Upper lobe of left lung (tissue), 6 donors: ENCODE results near the gene SYK. TPM values are rescaled to one million over a fixed set of nuclear protein-coding genes. Genes with fewer than 3 reads are reported as not detected.

Source experiments
- ATAC-seq, 2 donors: fragments of 200-7000 bp; cut with Tn5 transposase; one replicate each; pipeline ENCODE4 v1.9.1; 2022; ENCODE audit warnings: mild to moderate bottlenecking in 2 of 2, moderate library complexity in 2 of 2; ENCODE audit not compliant: low FRiP score in 2 of 2
- DNase-seq, 2 donors: peaks; one replicate each; pipeline ENCODE4 v3.0.0-alpha.2; 2019 to 2020
- H3K27ac ChIP-seq, 4 donors: fragments of 200-600 bp; sonication (generic); one replicate each; pipeline ENCODE4 v1.5.1; 2016 to 2019
- H3K27me3 ChIP-seq, 4 donors: fragments of 200-600 bp; sonication (generic); one replicate each; pipeline ENCODE4 v1.5.1; 2017 to 2019
- H3K36me3 ChIP-seq, 4 donors: fragments of 200-600 bp; sonication (generic); one replicate each; pipeline ENCODE4 v1.5.1; 2016 to 2019
- H3K4me1 ChIP-seq, 4 donors: fragments of 200-600 bp; sonication (generic); one replicate each; pipeline ENCODE4 v1.5.1; 2018 to 2019
- H3K4me3 ChIP-seq, 4 donors: fragments of 200-600 bp; sonication (generic); one replicate each; pipeline ENCODE4 v1.5.1; 2017 to 2019; ENCODE audit warnings: mild to moderate bottlenecking in 2 of 4, moderate library complexity in 1 of 4
- H3K9me3 ChIP-seq, 4 donors: fragments of 200-600 bp; sonication (generic); one replicate each; pipeline ENCODE4 v1.5.1; 2018 to 2019
- EP300 ChIP-seq, 4 donors: sonication (generic); formaldehyde crosslinking; IDR thresholded peaks; one replicate each; pipeline ENCODE4 v1.5.1; 2017; ENCODE audit warnings: antibody characterized with exemption in 4 of 4, control low read depth in 2 of 4
- POLR2A ChIP-seq, 4 donors: fragments of 450-650 bp; IDR thresholded peaks; one replicate each; pipeline ENCODE4 v1.5.1; 2016 to 2017; ENCODE audit warnings: antibody characterized with exemption in 4 of 4, mild to moderate bottlenecking in 2 of 4
- POLR2AphosphoS5 ChIP-seq, 2 donors: sonication (generic); formaldehyde crosslinking; IDR thresholded peaks; one replicate each; pipeline ENCODE4 v1.5.1; 2017; ENCODE audit warnings: antibody characterized with exemption in 2 of 2
- WGBS, 2 donors: methylation state at CpG; one replicate each; pipeline ENCODE4 v1.1.5; 2017 to 2018; 5-methylcytosine and 5-hydroxymethylcytosine counted together
- total RNA-seq, 6 donors: library from RNA; depleted of rRNA in 4 of 6; stranded (reverse); fragments of >200 nt in 4 of 6; gene quantifications; one replicate each; pipeline versions ENCODE4 v1.1.0 to v1.2.1, GENCODE V29; 2016 to 2021
- TF ChIP-seq, protein P1 (sequence below), 6 experiments: fragments of 450-650 bp in 4 of 6; fragments of 200-600 bp in 2 of 6; sonication (generic) in 2 of 6; IDR thresholded peaks; one replicate each; pipeline ENCODE4 v1.5.1; 2016 to 2019; ENCODE audit warnings: antibody characterized with exemption in 6 of 6
- donor health status: DM: no; HTN: no; CAD: no; lungs with moderate emphysema.
- donor health status: DM: no; HTN: yes; CAD: no; lungs with severe emphysema.

Gene SYK
- total RNA-seq, 6 donors from 2014 or later: 35.3 to 91.6 (median 47.6) TPM

DNA sequence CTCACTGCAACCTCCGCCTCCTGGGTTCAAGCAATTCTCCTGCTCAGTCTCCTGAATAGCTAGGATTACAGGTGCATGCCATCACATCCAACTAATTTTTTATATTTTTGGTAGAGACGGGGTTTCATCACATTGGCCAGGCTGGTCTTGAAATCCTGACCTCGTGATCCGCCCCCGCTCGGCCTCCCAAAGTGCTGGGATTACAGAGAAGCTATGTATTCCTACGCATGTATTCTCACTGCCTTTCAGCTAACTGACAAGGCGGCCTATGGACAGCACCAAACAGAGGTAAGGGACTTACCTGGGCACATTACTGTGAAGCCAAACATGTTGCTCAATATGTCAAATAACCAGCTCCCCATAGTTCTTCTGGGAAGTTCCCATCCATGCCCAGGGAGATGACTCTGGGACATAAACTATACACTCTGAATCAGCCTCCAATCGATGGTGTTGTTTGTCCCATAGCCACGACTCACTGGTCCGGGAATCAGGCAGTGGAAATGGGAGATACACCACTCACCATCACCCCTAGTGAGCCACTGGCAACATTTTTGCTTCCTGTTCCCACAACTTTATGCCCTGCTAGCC is 114.6 kb downstream of the SYK start:
- Histone ChIP-seq H3K27ac (no peak overlapping the region), H3K27me3 (no peaks in the 10 kb centered on the region), H3K36me3 (no peaks in the 10 kb centered on the region), H3K4me1 (peaks cover 0 to 6% (median 2%) of the 10 kb centered on the region in 4 donors), H3K4me3 (no peak overlapping the region), H3K9me3 (no peaks in the 10 kb centered on the region)
- TF ChIP-seq POLR2A (IDR thresholded peaks at IDR 0.05) (no peak), EP300 (IDR thresholded peaks at IDR 0.05) (no peak), POLR2AphosphoS5 (IDR thresholded peaks at IDR 0.05) (no peak)
- TF ChIP-seq, protein P1, sequence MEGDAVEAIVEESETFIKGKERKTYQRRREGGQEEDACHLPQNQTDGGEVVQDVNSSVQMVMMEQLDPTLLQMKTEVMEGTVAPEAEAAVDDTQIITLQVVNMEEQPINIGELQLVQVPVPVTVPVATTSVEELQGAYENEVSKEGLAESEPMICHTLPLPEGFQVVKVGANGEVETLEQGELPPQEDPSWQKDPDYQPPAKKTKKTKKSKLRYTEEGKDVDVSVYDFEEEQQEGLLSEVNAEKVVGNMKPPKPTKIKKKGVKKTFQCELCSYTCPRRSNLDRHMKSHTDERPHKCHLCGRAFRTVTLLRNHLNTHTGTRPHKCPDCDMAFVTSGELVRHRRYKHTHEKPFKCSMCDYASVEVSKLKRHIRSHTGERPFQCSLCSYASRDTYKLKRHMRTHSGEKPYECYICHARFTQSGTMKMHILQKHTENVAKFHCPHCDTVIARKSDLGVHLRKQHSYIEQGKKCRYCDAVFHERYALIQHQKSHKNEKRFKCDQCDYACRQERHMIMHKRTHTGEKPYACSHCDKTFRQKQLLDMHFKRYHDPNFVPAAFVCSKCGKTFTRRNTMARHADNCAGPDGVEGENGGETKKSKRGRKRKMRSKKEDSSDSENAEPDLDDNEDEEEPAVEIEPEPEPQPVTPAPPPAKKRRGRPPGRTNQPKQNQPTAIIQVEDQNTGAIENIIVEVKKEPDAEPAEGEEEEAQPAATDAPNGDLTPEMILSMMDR (IDR thresholded peaks at IDR 0.05): no peak
- 89% methylated on average over 11 of the region's 11 CpGs for WGBS, 2 donors
- no peak for ATAC-seq
- no peak for DNase-seq

DNA sequence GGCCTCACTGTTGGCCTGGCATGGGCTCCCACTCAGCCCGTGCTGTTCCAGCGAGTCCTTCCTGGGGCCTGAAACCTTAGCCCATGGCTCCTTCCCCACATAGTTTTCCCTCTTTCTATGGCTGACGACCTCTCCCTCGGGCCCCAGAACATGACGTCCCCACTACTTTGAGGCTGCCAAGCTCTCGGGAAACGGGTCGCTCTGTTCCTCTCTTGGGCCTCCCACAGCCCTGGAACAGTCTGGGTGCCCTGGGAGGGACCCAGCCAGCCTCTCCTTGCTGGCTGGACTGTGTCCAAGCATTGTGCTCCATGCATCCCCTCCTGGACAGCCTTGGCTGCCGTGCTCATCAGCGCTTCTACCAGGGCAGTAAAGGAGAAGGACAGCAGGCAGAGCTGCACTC is 118.3 kb downstream of the SYK start:
- TF ChIP-seq POLR2A (IDR thresholded peaks at IDR 0.05) (no peak), POLR2AphosphoS5 (IDR thresholded peaks at IDR 0.05) (no peak), EP300 (IDR thresholded peaks at IDR 0.05) (no peak)
- TF ChIP-seq, protein P1 (IDR thresholded peaks at IDR 0.05): no peak

DNA sequence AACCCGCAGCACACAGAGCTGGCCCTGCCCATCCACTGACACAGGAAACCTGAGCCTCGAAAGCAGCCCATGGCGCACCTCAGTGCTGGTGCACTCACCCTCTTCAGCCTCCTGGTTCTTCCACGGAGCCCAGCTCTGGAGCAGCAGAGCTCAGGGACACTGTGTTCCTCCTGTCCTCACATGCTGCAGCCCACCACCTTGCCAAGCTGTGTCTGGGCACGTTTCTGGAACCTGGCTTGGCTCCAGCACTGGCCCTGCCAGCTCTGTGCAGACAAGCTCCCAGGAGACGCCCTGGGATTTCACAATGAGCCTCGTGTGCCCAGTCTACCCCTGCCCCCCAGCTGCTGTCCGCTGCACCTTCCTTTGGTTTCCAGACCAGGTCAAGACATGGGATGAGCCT is 119.5 kb downstream of the SYK start:
- TF ChIP-seq POLR2A (IDR thresholded peaks at IDR 0.05) (no peak), EP300 (IDR thresholded peaks at IDR 0.05) (peak in 1 of 4 donors; percentile 9), POLR2AphosphoS5 (IDR thresholded peaks at IDR 0.05) (peak in 1 of 2 donors; percentile 29)
- TF ChIP-seq, protein P1 (IDR thresholded peaks at IDR 0.05): no peak
- H3K27me3 ChIP-seq: no peaks in the 10 kb centered on the region
- WGBS, 2 donors: 18 to 39% methylated on average over 4 to 7 of the region's 8 CpGs
- no peaks in the 10 kb centered on the region for H3K9me3 ChIP-seq
- peak; percentile 31 to 60 for ATAC-seq
- H3K36me3 ChIP-seq: no peaks in the 10 kb centered on the region
- H3K4me3 ChIP-seq: no peak overlapping the region
- H3K4me1 ChIP-seq: peaks cover 0 to 16% (median 3%) of the 10 kb centered on the region in 4 donors
- DNase-seq: peak; percentile 60 to 69
- no peak overlapping the region for H3K27ac ChIP-seq

More for the DNA sequence above, 118.3 kb downstream of the SYK start:
- no peak overlapping the region for H3K4me3 ChIP-seq
- H3K27ac ChIP-seq: no peak overlapping the region
- H3K27me3 ChIP-seq: no peaks in the 10 kb centered on the region
- ATAC-seq (no peak), DNase-seq (no peak)
- H3K9me3 ChIP-seq: no peaks in the 10 kb centered on the region
- H3K4me1 ChIP-seq: peaks cover 0 to 16% (median 3%) of the 10 kb centered on the region in 4 donors
- no peaks in the 10 kb centered on the region for H3K36me3 ChIP-seq
- 77 to 88% methylated on average over 10 of the region's 10 CpGs for WGBS, 2 donors

DNA sequence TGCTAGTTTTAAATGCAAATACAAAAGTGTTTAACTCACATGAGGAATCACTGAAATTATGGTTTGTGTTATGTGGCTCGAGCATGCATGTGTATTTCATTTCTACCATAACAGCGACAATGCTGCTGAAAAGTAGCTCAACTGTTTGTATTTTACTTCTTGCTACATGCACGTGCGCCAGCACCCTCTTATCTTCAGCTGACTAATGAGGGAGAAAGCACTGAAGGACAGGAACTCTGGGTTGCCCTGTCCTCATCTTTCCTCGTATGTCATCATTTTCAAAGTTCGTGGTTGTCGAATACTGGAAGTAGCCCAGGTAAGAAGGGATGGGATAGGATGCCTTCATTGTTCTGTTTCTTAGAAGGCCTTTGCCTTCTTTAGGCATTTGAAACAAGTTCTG is 120.3 kb downstream of the SYK start:
- Histone ChIP-seq H3K4me1 (peaks cover 0 to 16% (median 3%) of the 10 kb centered on the region in 4 donors), H3K27me3 (no peaks in the 10 kb centered on the region), H3K36me3 (no peaks in the 10 kb centered on the region), H3K27ac (no peak overlapping the region), H3K9me3 (no peaks in the 10 kb centered on the region), H3K4me3 (no peak overlapping the region)
- 84 to 86% methylated on average over 7 of the region's 7 CpGs for whole genome bisulfite sequencing, 2 donors
- DNase-seq: no peak
- TF ChIP-seq EP300 (IDR thresholded peaks at IDR 0.05) (no peak), POLR2A (IDR thresholded peaks at IDR 0.05) (no peak), POLR2AphosphoS5 (IDR thresholded peaks at IDR 0.05) (no peak)
- TF ChIP-seq, protein P1 (IDR thresholded peaks at IDR 0.05): no peak
- no peak for ATAC-seq
